ENCODE data around the gene ETNK2. TPM values are rescaled to one million over a fixed set of nuclear protein-coding genes. Genes with fewer than 3 reads are reported as not detected.

The ETNK2 gene
- total and polyA plus RNA-seq, 4 donors = 24.5 to 119 (median 78.8) TPM

DNA sequence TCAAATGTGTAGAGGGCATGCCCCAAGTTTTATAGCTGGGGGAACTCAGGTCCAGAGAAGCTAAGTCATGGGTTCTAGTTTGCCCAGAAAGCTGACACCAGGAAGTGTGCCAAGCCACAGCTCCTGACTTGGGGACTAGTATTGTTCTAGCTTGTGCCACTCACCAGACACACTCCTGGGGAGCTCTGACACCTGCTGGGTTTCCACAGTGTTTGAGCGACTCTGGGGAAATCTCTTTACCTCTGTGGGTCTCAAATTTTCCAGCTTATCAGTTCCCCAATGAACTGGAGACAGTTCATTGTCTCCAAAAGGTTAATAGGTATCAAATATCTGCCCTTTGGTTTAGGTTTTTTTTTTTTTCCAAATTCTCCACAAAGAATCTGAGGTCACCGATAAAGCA lies 40.2 kb upstream of the ETNK2 start:
- no peak overlapping the region for H3K9ac ChIP-seq (ENCODE audit: low read depth in 1 of 2, low read length in 2 of 2)
- H3K36me3 ChIP-seq (ENCODE audit: control insufficient read depth in 4 of 4, insufficient read depth in 3 of 4, low read depth in 1 of 4, low read length in 3 of 4) = no peaks in the 10 kb centered on the region
- no peak overlapping the region for H3K4me3 ChIP-seq (ENCODE audit: low read depth in 1 of 3, low read length in 3 of 3)
- 94% methylated on average over 2 of the region's 2 CpGs for WGBS
- no peak for DNase-seq (ENCODE audit: low spot score)
- TF ChIP-seq FOXA1 (IDR thresholded peaks at IDR 0.05) = no peak
- TF ChIP-seq, protein P1, sequence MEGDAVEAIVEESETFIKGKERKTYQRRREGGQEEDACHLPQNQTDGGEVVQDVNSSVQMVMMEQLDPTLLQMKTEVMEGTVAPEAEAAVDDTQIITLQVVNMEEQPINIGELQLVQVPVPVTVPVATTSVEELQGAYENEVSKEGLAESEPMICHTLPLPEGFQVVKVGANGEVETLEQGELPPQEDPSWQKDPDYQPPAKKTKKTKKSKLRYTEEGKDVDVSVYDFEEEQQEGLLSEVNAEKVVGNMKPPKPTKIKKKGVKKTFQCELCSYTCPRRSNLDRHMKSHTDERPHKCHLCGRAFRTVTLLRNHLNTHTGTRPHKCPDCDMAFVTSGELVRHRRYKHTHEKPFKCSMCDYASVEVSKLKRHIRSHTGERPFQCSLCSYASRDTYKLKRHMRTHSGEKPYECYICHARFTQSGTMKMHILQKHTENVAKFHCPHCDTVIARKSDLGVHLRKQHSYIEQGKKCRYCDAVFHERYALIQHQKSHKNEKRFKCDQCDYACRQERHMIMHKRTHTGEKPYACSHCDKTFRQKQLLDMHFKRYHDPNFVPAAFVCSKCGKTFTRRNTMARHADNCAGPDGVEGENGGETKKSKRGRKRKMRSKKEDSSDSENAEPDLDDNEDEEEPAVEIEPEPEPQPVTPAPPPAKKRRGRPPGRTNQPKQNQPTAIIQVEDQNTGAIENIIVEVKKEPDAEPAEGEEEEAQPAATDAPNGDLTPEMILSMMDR (IDR thresholded peaks at IDR 0.05; ENCODE audit: low read depth, low read length, missing input control) = no peak
- TF ChIP-seq, protein P2, sequence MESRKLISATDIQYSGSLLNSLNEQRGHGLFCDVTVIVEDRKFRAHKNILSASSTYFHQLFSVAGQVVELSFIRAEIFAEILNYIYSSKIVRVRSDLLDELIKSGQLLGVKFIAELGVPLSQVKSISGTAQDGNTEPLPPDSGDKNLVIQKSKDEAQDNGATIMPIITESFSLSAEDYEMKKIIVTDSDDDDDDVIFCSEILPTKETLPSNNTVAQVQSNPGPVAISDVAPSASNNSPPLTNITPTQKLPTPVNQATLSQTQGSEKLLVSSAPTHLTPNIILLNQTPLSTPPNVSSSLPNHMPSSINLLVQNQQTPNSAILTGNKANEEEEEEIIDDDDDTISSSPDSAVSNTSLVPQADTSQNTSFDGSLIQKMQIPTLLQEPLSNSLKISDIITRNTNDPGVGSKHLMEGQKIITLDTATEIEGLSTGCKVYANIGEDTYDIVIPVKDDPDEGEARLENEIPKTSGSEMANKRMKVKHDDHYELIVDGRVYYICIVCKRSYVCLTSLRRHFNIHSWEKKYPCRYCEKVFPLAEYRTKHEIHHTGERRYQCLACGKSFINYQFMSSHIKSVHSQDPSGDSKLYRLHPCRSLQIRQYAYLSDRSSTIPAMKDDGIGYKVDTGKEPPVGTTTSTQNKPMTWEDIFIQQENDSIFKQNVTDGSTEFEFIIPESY (IDR thresholded peaks at IDR 0.05) = no peak
- no peak for TF ChIP-seq NR2F2 (IDR thresholded peaks at IDR 0.05)
- TF ChIP-seq RXRA (IDR thresholded peaks at IDR 0.05) = no peak
- TF ChIP-seq HNF4A (conservative IDR thresholded peaks at IDR 0.05) = no peak
- TF ChIP-seq GABPA (IDR thresholded peaks at IDR 0.05 in 1 of 2, conservative IDR thresholded peaks at IDR 0.05 in 1 of 2) = no peak
- TF ChIP-seq, protein P3, sequence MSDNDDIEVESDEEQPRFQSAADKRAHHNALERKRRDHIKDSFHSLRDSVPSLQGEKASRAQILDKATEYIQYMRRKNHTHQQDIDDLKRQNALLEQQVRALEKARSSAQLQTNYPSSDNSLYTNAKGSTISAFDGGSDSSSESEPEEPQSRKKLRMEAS (IDR thresholded peaks at IDR 0.05) = no peak
- TF ChIP-seq SP1 (IDR thresholded peaks at IDR 0.05) = no peak
- TF ChIP-seq, protein P4, sequence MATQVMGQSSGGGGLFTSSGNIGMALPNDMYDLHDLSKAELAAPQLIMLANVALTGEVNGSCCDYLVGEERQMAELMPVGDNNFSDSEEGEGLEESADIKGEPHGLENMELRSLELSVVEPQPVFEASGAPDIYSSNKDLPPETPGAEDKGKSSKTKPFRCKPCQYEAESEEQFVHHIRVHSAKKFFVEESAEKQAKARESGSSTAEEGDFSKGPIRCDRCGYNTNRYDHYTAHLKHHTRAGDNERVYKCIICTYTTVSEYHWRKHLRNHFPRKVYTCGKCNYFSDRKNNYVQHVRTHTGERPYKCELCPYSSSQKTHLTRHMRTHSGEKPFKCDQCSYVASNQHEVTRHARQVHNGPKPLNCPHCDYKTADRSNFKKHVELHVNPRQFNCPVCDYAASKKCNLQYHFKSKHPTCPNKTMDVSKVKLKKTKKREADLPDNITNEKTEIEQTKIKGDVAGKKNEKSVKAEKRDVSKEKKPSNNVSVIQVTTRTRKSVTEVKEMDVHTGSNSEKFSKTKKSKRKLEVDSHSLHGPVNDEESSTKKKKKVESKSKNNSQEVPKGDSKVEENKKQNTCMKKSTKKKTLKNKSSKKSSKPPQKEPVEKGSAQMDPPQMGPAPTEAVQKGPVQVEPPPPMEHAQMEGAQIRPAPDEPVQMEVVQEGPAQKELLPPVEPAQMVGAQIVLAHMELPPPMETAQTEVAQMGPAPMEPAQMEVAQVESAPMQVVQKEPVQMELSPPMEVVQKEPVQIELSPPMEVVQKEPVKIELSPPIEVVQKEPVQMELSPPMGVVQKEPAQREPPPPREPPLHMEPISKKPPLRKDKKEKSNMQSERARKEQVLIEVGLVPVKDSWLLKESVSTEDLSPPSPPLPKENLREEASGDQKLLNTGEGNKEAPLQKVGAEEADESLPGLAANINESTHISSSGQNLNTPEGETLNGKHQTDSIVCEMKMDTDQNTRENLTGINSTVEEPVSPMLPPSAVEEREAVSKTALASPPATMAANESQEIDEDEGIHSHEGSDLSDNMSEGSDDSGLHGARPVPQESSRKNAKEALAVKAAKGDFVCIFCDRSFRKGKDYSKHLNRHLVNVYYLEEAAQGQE (IDR thresholded peaks at IDR 0.05) = no peak
- TF ChIP-seq TAF1 (conservative IDR thresholded peaks at IDR 0.05) = no peak
- no peak overlapping the region for H3K27ac ChIP-seq (ENCODE audit: low read depth in 1 of 2, low read length in 2 of 2)
- H3K9me3 ChIP-seq (ENCODE audit: control insufficient read depth in 4 of 4, low read length in 3 of 4) = no peaks in the 10 kb centered on the region
- peaks cover 0 to 3% (median 0%) of the 10 kb centered on the region in 4 donors for H3K27me3 ChIP-seq (ENCODE audit: control insufficient read depth in 4 of 4, insufficient read depth in 4 of 4, low read length in 3 of 4)
- H3K4me1 ChIP-seq (ENCODE audit: control insufficient read depth in 4 of 4, insufficient read depth in 4 of 4, low read length in 3 of 4) = peaks cover 0 to 3% (median 0%) of the 10 kb centered on the region in 4 donors

DNA sequence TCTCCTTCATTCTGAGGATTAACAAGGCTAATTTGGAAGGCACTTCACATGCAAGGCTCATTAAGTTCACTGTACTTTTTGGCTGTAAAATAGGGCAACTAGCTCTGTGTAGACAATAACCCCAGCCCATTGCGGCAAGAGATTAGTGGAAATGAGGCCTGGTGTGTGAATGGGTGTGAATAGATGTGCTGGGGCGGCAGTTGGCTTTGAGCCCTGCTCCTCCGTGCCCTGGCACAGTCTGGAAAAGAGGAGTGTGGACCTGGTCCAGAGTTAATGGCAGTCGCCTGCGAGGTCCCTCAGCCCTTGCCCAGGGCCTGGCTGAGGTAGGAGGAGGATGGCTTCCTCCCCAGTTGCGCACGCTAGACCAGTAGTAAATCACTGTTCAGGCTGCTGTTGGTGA lies 39.6 kb upstream of the ETNK2 start:
- Histone ChIP-seq H3K27ac (ENCODE audit: low read depth in 1 of 2, low read length in 2 of 2) (no peak overlapping the region), H3K27me3 (ENCODE audit: control insufficient read depth in 4 of 4, insufficient read depth in 4 of 4, low read length in 3 of 4) (peaks cover 0 to 3% (median 0%) of the 10 kb centered on the region in 4 donors), H3K9ac (ENCODE audit: low read depth in 1 of 2, low read length in 2 of 2) (no peak overlapping the region), H3K4me1 (ENCODE audit: control insufficient read depth in 4 of 4, insufficient read depth in 4 of 4, low read length in 3 of 4) (peaks cover 0 to 3% (median 0%) of the 10 kb centered on the region in 4 donors), H3K4me3 (ENCODE audit: low read depth in 1 of 3, low read length in 3 of 3) (no peak overlapping the region), H3K36me3 (ENCODE audit: control insufficient read depth in 4 of 4, insufficient read depth in 3 of 4, low read depth in 1 of 4, low read length in 3 of 4) (no peaks in the 10 kb centered on the region), H3K9me3 (ENCODE audit: control insufficient read depth in 4 of 4, low read length in 3 of 4) (no peaks in the 10 kb centered on the region)
- 75% methylated on average over 7 of the region's 7 CpGs for WGBS
- TF ChIP-seq, protein P1 (IDR thresholded peaks at IDR 0.05; ENCODE audit: low read depth, low read length, missing input control) = no peak
- TF ChIP-seq JUND (IDR thresholded peaks at IDR 0.05) = no peak
- TF ChIP-seq, protein P4 (IDR thresholded peaks at IDR 0.05) = no peak
- TF ChIP-seq HNF4A (conservative IDR thresholded peaks at IDR 0.05) = no peak
- no peak for TF ChIP-seq RXRA (IDR thresholded peaks at IDR 0.05)
- TF ChIP-seq, protein P2 (IDR thresholded peaks at IDR 0.05) = no peak
- no peak for TF ChIP-seq GABPA (IDR thresholded peaks at IDR 0.05 in 1 of 2, conservative IDR thresholded peaks at IDR 0.05 in 1 of 2)
- DNase-seq (ENCODE audit: low spot score) = no peak
